MCF 10A (cell line): ENCODE measurements around the gene MAP3K15. TPM values are rescaled to one million over a fixed set of nuclear protein-coding genes. Genes with fewer than 3 reads are reported as not detected.

ENCODE experiments used
- BruUV-seq: library from RNA; stranded (reverse); fragments of 400-500 nt; replicated peaks from 2 replicates; lab custom pipeline; 2021; lab: Mats Ljungman, UMichigan
- CTCF ChIA-PET: fragments of 300-600 bp; sonication (Branson Sonifier 250); formaldehyde crosslinking; extraction: SDS; loops from one replicate; lab custom pipeline; 2021; ENCODE audit warnings: antibody characterized with exemption, inconsistent platforms; lab: Yijun Ruan, JAX
- POLR2A ChIA-PET: fragments of 300-600, 350-650 bp; sonication (Branson Sonifier 250); formaldehyde crosslinking; extraction: SDS; loops from one replicate; lab custom pipeline; 2020; ENCODE audit warnings: antibody characterized with exemption, inconsistent platforms; lab: Yijun Ruan, JAX
- DNase-seq: peaks from one replicate; pipeline ENCODE4 v3.0.0-alpha.2; 2018; ENCODE audit not compliant: unreplicated experiment
- H3K27ac Mint-ChIP-seq: one replicate; pipeline ENCODE4 v1.8.0; 2022; ENCODE audit warnings: mild to moderate bottlenecking, low read depth, mixed read lengths; ENCODE audit not compliant: unreplicated experiment
- H3K27me3 Mint-ChIP-seq: one replicate; pipeline ENCODE4 v1.8.0; 2022; ENCODE audit warnings: mixed read lengths; ENCODE audit not compliant: insufficient read depth, unreplicated experiment
- H3K36me3 Mint-ChIP-seq: one replicate; pipeline ENCODE4 v1.8.0; 2022; ENCODE audit warnings: mild to moderate bottlenecking, moderate library complexity, mixed read lengths; ENCODE audit not compliant: insufficient read depth, unreplicated experiment
- H3K4me1 Mint-ChIP-seq: one replicate; pipeline ENCODE4 v1.8.0; 2022; ENCODE audit warnings: mixed read lengths; ENCODE audit not compliant: insufficient read depth, unreplicated experiment
- H3K4me3 Mint-ChIP-seq: one replicate; pipeline ENCODE4 v1.8.0; 2022; ENCODE audit warnings: mild to moderate bottlenecking, moderate library complexity, mixed read lengths; ENCODE audit not compliant: unreplicated experiment
- H3K9me3 Mint-ChIP-seq: one replicate; pipeline ENCODE4 v1.8.0; 2022; ENCODE audit warnings: mixed read lengths; ENCODE audit not compliant: unreplicated experiment
- CTCF ChIP-seq: fragments of 200-600 bp; IDR thresholded peaks from one replicate; pipeline ENCODE4 v1.8.0; 2022; ENCODE audit warnings: antibody characterized with exemption, mild to moderate bottlenecking; ENCODE audit not compliant: unreplicated experiment
- intact Hi-C: fragments of 100-400 bp; cut with micrococcal nuclease; formaldehyde crosslinking; loops from 2 replicates; pipeline ENCODE4 v1.14.1; 2022
- total RNA-seq: library from RNA; stranded (reverse); gene quantifications from 2 replicates; pipeline ENCODE4 v1.2.3, GENCODE V29; 2022

The MAP3K15 gene
- total RNA-seq, 1 experiment from 2014 or later: not detected

- Mint-ChIP-seq H3K36me3 (peaks cover 37% of the 10 kb centered on the region), H3K4me3 (no peak overlapping the region), H3K27me3 (no peaks in the 10 kb centered on the region), H3K9me3 (no peaks in the 10 kb centered on the region), H3K4me1 (no peaks in the 10 kb centered on the region), H3K27ac (no peak overlapping the region)
- DNase-seq: no peak
- POLR2A ChIA-PET: interaction anchor here (0.6 to 0.7 kb wide), 2 partner anchors 654 to 796 kb away, joined by 3 read pairs; no protein-coding TSS in a partner anchor
- no TSS peak for BruUV-seq
- no peak for TF ChIP-seq CTCF
- CTCF ChIA-PET: interaction anchor here (0.6 to 1.6 kb wide), 7 partner anchors 9 to 700 kb away, joined by 3 to 6 read pairs (median 3); no protein-coding TSS in a partner anchor
- intact Hi-C loops: no loop called here
These were observed 153.6 kb downstream of the MAP3K15 start for GRCh38 chrX:19361701-19362100.

GRCh38 chrX:19360903-19361302, 154.4 kb downstream of the MAP3K15 start:
- POLR2A ChIA-PET: interaction anchor here (0.7 to 1.1 kb wide), 2 partner anchors 16 to 795 kb away, joined by 3 read pairs; no protein-coding TSS in a partner anchor
- H3K4me3 Mint-ChIP-seq: no peak overlapping the region
- no peak overlapping the region for H3K27ac Mint-ChIP-seq
- no peaks in the 10 kb centered on the region for H3K9me3 Mint-ChIP-seq
- TF ChIP-seq CTCF: no peak
- no peaks in the 10 kb centered on the region for H3K4me1 Mint-ChIP-seq
- no TSS peak for BruUV-seq
- H3K36me3 Mint-ChIP-seq: peaks cover 37% of the 10 kb centered on the region
- intact Hi-C loops: no loop called here
- no peaks in the 10 kb centered on the region for H3K27me3 Mint-ChIP-seq
- no peak for DNase-seq
- CTCF ChIA-PET: interaction anchor here (0.5 to 1.5 kb wide), 7 partner anchors 8 to 379 kb away, joined by 3 read pairs; no protein-coding TSS in a partner anchor

GRCh38 chrX:19358521-19358920, 156.8 kb downstream of the MAP3K15 start:
- no peaks in the 10 kb centered on the region for H3K4me1 Mint-ChIP-seq
- CTCF ChIA-PET: interaction anchor here (0.9 to 1.0 kb wide), 2 partner anchors 11 to 14 kb away, joined by 3 read pairs; no protein-coding TSS in a partner anchor
- no peak overlapping the region for H3K27ac Mint-ChIP-seq
- no peaks in the 10 kb centered on the region for H3K27me3 Mint-ChIP-seq
- BruUV-seq: no TSS peak
- intact Hi-C loops: no loop called here
- no peak for TF ChIP-seq CTCF
- H3K4me3 Mint-ChIP-seq: no peak overlapping the region
- DNase-seq: no peak
- H3K36me3 Mint-ChIP-seq: peaks cover 35% of the 10 kb centered on the region
- H3K9me3 Mint-ChIP-seq: no peaks in the 10 kb centered on the region
- POLR2A ChIA-PET: interaction anchor here (1.0 kb wide), 1 partner anchor 10 kb away, joined by 3 read pairs; no protein-coding TSS in a partner anchor

- intact Hi-C loops: no loop called here
- H3K27ac Mint-ChIP-seq: no peak overlapping the region
- no peak for DNase-seq
- ChIA-PET POLR2A (no interaction called here), CTCF (interaction anchor here (0.5 kb wide), 1 partner anchor 160 kb away, joined by 3 read pairs; no protein-coding TSS in a partner anchor)
- H3K4me1 Mint-ChIP-seq: no peaks in the 10 kb centered on the region
- H3K4me3 Mint-ChIP-seq: no peak overlapping the region
- no TSS peak for BruUV-seq
- no peak for TF ChIP-seq CTCF
- peaks cover 36% of the 10 kb centered on the region for H3K36me3 Mint-ChIP-seq
- H3K9me3 Mint-ChIP-seq: no peaks in the 10 kb centered on the region
- no peaks in the 10 kb centered on the region for H3K27me3 Mint-ChIP-seq
These were observed 160.7 kb downstream of the MAP3K15 start for GRCh38 chrX:19354625-19355024.
